Stimulated activated CD4-positive, alpha-beta T cell treated with anti-CD3 and anti-CD28 coated beads, Interleukin-1b, Interleukin-23, amount 100 ng/mL, for 48 hours (primary cell): ENCODE measurements around the gene HAUS3.
"Not testable (repeated sequence)": the region's sequence is repeated elsewhere in the genome, so short reads cannot be mapped to it uniquely, and the experiment has no call there.

Experiments used
- DNase-seq: peaks from one replicate; pipeline ENCODE4 v3.0.0-alpha.2; 2020

Gene HAUS3

DNA sequence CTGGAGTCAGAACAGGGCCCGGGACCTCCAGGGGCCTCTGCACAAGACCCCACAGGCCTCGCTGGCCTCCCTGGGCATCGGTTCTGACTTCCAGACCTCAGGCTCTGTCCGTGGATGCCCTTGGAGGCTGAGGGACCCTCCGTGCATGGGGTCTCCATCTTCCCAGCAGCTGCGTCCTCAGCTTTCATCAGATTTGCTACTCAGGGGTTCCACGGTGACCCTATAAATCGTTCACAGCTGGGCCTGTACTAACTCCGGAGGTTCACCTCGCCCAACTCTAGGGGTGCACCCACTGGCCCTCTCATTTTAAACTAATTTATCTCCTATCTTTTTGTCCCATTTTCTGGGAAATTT, 33.1 kb upstream of the HAUS3 start:
- not testable (repeated sequence) for DNase-seq

- no peak for DNase-seq
Measured at GRCh38 chr4:2274320-2275043, 32.6 kb upstream of the HAUS3 start.

GRCh38 chr4:2273657-2274319, 31.9 kb upstream of the HAUS3 start:
- no peak for DNase-seq

- no peak for DNase-seq
Measured at GRCh38 chr4:2273221-2273620, 31.3 kb upstream of the HAUS3 start.

DNA sequence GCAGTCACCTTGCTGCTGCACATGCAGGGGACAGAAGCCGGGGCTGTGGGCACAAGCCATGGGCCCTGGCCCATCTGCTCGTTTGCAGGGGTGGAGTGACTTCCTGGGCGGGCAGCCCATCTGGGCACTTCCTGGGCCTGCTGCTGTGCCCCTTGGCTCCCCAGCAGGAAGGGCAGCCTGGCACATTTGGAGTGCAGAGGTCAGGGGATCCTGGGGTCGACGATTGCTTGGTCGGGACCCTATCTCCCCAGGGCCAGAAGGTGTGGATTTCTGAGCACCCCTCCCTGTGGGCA, 30.9 kb upstream of the HAUS3 start:
- DNase-seq = no peak

GRCh38 chr4:2272026-2272827, 30.3 kb upstream of the HAUS3 start:
- no peak for DNase-seq

DNA sequence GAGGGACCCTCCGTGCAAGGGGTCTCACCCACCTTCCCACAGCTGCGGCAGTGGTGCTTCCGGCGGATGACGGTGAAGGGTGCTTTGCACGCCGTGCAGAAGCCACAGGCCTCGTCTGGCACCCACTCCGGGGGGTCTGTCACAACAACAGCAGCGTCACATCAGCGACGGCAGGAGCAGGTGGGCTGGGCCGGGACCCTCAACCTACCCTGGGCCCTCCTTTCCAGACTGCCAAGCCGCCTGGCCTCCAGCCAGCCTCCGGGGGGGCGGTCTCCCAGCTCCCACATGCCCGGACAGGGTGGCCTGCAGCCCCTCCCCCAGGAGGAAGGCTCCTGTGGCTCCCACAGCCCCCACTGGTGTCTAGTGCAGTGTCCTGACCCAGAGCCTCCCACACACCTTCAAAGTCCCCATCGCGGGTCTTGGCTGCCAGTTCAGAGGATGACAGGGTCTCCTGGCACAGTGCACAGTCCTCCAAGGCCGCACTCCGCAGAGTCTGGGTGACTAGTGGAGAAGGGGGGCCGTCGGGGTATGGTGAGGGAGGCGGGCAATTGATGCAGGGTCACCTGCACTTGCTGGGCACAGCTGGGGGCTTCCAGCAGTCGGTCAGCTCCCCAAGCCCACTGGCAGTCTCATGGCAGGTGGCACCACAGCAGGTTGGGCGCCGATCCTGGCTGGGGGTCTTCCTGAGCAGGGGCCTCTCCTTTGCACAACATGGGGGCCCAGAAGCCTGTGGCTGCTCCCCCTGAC, 29.5 kb upstream of the HAUS3 start:
- no peak for DNase-seq

DNA sequence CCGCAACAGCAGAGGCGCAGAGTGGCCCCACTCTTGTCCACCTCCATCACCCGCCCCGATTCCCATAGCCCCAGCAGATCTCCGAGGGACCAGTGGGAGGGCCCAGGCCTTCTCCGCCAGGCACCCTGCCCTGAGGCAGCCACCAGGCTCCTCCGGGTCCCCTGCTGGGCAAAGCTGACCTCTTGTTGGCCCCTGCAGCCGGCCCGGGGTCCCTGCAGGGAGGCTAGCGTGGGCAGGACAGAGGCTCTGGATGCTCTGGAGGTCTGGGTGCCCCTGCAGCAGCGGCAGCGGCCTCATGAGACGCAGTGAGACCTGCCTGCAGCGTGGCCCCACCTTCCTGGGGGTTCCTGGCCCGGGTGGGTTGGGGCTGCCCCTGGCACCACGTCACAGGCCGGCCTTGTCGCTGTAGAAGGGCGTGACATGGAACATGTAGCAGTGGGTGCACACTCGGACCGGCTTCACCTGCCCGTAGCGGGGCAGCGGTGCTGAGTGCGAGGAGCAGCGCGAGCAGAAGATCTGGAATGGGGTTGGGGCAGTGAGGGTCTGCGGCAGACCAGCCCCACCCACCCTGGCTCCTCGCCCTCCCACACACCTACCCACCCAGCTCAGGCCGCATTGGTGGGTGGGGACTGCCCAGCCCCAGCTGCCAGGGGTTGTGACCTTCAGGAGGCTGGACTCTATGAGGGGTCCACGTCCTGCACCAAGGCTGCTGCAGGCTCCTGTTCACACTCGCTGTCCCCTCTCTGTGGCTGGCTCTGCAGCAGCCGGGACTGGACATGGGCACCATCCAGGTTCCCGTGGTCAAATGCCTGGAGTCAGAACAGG, 28.6 kb upstream of the HAUS3 start:
- DNase-seq = no peak

- no peak for DNase-seq
Measured at GRCh38 chr4:2269618-2270163, 27.8 kb upstream of the HAUS3 start.

DNA sequence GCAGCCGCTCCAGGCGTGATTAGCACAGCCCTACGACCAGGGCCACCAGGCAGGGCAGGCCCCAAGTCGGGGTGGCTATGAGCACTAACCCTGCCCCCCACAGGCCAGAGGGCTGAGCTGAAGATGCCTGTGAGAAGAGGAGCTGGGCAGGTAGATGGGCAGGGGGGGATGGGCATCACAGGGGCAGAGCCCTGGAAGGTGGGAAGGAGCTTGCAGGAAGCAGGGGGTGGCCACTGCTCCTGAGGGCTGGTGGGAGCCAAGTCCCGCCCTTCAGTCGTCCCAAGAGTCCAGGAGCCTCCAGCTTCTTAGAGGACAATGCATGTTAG, 27.2 kb upstream of the HAUS3 start:
- no peak for DNase-seq

GRCh38 chr4:2268357-2269205, 26.7 kb upstream of the HAUS3 start:
- DNase-seq = no peak

GRCh38 chr4:2267841-2268240, 25.9 kb upstream of the HAUS3 start:
- DNase-seq = no peak

DNA sequence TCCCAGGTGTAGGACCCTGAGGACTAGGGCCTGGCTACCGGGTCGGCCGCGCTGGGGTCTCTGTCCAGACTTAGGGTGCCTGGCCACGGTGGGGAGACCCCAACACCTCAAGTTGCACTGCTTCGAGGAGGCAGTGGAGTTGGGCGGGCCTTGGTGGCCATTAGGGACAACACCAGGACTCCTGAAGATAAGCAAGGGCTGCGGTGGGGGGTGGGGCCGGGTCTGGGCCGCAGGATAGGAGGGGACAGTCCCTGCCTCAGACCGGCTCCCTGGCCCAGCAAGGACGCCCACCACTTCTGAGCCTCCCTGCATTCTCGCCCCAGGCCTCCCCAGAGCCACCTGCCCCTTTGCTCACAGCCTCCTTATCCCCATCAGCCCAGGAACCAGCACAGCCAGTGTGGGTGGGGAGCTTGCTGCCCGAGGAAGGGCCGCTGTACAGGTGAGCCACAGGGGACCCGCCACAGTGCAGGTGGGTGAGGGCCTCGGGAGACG, 25.4 kb upstream of the HAUS3 start:
- DNase-seq = no peak

GRCh38 chr4:2266821-2267220, 24.9 kb upstream of the HAUS3 start:
- no peak for DNase-seq

DNA sequence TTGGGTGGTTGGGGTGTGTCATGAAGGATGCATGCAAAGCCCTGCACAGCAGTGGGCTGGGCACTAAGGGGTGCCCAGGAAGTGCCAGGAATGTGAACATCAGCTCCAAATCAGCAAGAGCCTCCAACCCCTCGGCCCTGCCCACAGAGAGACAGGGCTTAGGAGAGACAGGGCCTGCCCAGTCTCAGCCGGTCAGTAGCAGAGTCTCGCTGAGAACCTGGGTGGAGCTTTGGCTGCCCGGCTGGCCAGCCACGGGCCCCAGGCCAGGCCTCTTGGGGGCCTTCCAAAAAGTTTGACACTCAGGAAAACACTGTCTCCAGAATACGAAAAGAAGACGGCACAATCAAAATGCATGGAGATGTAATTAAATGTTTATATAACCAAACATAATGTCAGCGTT, 24.3 kb upstream of the HAUS3 start:
- no peak for DNase-seq

DNA sequence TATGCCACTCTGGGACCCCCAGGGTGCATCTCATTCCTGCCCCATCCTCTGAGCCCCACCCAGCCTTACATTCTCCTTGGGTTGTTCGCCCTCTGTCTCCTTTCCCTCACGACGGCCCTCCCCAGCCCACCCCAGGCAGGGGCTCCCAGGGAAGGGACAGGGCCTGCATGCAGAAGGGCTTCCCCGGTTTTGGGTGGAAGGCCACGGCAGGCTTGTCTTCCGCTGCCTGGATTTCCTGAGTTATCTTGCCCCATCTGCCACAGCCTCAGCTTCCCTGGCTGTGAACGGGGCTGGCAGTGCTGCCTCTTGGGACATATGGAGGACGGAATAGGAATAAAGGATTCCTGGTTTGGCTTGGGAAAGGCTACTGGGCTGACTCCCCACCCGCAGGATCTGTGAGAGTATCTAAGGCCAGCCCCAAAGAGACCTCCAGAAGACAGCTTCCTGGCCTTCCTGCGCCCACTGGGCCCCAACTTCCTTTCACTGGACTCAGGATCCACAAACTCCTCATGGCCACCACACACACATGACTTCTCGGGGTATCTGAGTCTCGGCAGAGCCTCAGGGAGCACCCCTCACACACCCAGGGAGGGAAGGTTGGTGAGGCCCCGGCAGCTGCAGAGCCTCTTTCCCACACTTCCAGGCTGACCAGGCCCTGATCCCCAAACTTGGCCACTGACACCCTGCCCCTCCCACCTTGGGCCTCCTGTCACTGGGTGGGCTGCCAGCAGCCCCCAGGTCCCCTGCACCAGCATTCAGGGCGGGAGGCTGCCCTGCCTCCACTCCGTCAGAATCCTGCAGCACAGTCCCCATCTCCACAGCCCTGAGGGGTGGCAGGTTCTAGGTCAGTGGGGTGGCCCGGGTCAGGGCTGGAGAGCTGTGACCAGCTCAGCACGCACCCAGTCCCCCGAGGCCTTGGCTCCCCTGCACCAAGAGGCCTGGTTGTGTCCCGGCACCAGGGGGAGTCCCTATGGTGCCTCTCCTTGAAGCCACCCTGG, 23.5 kb upstream of the HAUS3 start:
- DNase-seq = no peak

GRCh38 chr4:2264481-2265041, 22.6 kb upstream of the HAUS3 start:
- DNase-seq = no peak

DNA sequence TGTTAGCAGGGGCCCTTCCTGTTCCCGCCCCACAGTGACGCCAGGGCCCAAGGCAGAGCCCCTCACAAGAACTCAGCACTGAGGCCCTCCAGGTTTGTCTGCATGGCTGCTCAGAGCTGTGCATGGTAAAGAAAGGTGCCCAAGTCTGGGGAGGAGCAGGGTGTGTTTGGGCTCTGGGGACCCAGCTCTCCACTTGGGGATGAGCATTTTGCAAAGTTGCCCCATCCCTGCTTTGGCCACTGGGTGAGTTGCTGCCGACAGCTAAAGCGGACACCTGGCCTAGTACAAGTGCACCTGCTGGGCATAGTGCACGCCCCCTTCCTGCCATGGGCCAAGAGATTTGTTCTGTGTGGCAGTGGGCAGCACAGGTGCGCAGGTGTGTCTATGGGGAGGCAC, 22.0 kb upstream of the HAUS3 start:
- no peak for DNase-seq

DNA sequence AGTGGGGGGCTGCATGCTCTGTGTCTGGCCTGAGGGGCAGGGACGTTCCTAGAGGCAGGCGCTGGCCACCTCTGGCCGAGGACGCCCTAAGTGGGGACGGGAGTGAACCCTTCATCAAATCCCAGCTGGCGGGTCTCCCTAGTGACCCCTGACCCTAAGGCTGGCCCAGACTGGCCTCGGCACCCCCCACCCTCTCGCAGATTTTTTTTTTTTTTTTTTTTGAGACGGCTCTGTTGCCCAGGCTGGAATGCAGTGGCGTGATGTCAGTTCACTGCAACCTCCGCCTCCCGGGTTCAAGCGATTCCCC, 21.0 kb upstream of the HAUS3 start:
- no peak for DNase-seq
